ENCODE results near the gene UBA52.

- no peak for TF ChIP-seq EZH2phosphoT487 (IDR thresholded peaks at IDR 0.05; ENCODE audit: insufficient read depth, low read depth)
- TF ChIP-seq EZH2 (IDR thresholded peaks at IDR 0.05; ENCODE audit: insufficient read depth, poor library complexity, severe bottlenecking) = no peak
These were observed 3.3 kb upstream of the UBA52 start for GRCh38 chr19:18568367-18568766.

All from GM23248 (cell line).